Measurements from ENCODE around the gene FAM174B. TPM values are rescaled to one million over a fixed set of nuclear protein-coding genes. Genes with fewer than 3 reads are reported as not detected.
A peak's percentile ranks its signal among the peaks of the same experiment; 100 is the strongest.

The FAM174B gene
- total RNA-seq, 2 donors from 2014 or later, result 9.9 to 15.6 TPM

- ATAC-seq (no peak), DNase-seq (no peak)
- intact Hi-C loops (cut with DNase I), result no loop called here
Observed at GRCh38 chr15:92627014-92627413, 28.6 kb downstream of the FAM174B start.

- DNase-seq, result no peak
- intact Hi-C loops (cut with DNase I), result no loop called here
- peak in 1 of 2 donors; percentile 55 for ATAC-seq
Observed at GRCh38 chr15:92625251-92625980, 30.2 kb downstream of the FAM174B start.

GRCh38 chr15:92624401-92624991, 31.1 kb downstream of the FAM174B start:
- ATAC-seq (peak; percentile 71 to 81), DNase-seq (peak; percentile 59)
- intact Hi-C loops (cut with DNase I), result no loop called here

GRCh38 chr15:92623435-92623834, 32.1 kb downstream of the FAM174B start:
- ATAC-seq (no peak), DNase-seq (no peak)
- intact Hi-C loops (cut with DNase I), result no loop called here

GRCh38 chr15:92621972-92622533, 33.5 kb downstream of the FAM174B start:
- DNase-seq (no peak), ATAC-seq (no peak)
- intact Hi-C loops (cut with DNase I), result no loop called here

GRCh38 chr15:92620991-92621390, 34.6 kb downstream of the FAM174B start:
- DNase-seq, result no peak
- intact Hi-C loops (cut with DNase I), result no loop called here
- no peak for ATAC-seq

GRCh38 chr15:92619145-92620101, 36.2 kb downstream of the FAM174B start:
- intact Hi-C loops (cut with DNase I), result loop anchor here in 1 of 2 donors (5.0 kb wide), 1 partner anchor 48 kb away; no protein-coding TSS in a partner anchor
- DNase-seq, result no peak
- ATAC-seq, result no peak

- DNase-seq, result peak; percentile 78
- intact Hi-C loops (cut with DNase I), result loop anchor here in 1 of 2 donors (5.0 kb wide), 1 partner anchor 49 kb away; no protein-coding TSS in a partner anchor
- ATAC-seq, result peak; percentile 82 to 97
Observed at GRCh38 chr15:92617549-92618520, 37.7 kb downstream of the FAM174B start.

GRCh38 chr15:92616621-92617548, 38.7 kb downstream of the FAM174B start:
- DNase-seq (no peak), ATAC-seq (peak; percentile 8 to 49)
- intact Hi-C loops (cut with DNase I), result loop anchor here in 1 of 2 donors (5.0 kb wide), 1 partner anchor 50 kb away; no protein-coding TSS in a partner anchor

GRCh38 chr15:92614791-92615785, 40.5 kb downstream of the FAM174B start:
- ATAC-seq (no peak), DNase-seq (no peak)
- intact Hi-C loops (cut with DNase I), result loop anchor here in 1 of 2 donors (5.0 kb wide), 1 partner anchor 52 kb away; no protein-coding TSS in a partner anchor

- ATAC-seq, result no peak
- DNase-seq, result no peak
- intact Hi-C loops (cut with DNase I), result no loop called here
Observed at GRCh38 chr15:92614301-92614700, 41.3 kb downstream of the FAM174B start.

- intact Hi-C loops (cut with DNase I), result no loop called here
- DNase-seq (no peak), ATAC-seq (no peak)
Observed at GRCh38 chr15:92613841-92614240, 41.7 kb downstream of the FAM174B start.

GRCh38 chr15:92612891-92613290, 42.7 kb downstream of the FAM174B start:
- intact Hi-C loops (cut with DNase I), result no loop called here
- no peak for ATAC-seq
- DNase-seq, result no peak

GRCh38 chr15:92611995-92612745, 43.4 kb downstream of the FAM174B start:
- ATAC-seq (no peak), DNase-seq (no peak)
- intact Hi-C loops (cut with DNase I), result no loop called here

- ATAC-seq (no peak), DNase-seq (no peak)
- intact Hi-C loops (cut with DNase I), result no loop called here
Observed at GRCh38 chr15:92611150-92611549, 44.4 kb downstream of the FAM174B start.
